H1 (cell line): ENCODE results near the gene EXD3. TPM values are rescaled to one million over a fixed set of nuclear protein-coding genes. Genes with fewer than 3 reads are reported as not detected.

ENCODE experiments used
- CTCF ChIA-PET: fragments of 300-600 bp; sonication (Branson Sonifier 250); formaldehyde crosslinking; loops from one replicate; lab custom pipeline; 2021; ENCODE audit not compliant: partially characterized antibody; lab: Charles Lee
- POLR2A ChIA-PET: fragments of 300-600 bp; sonication (Branson Sonifier 250); formaldehyde crosslinking; loops from one replicate; lab custom pipeline; 2021; ENCODE audit warnings: inconsistent platforms; ENCODE audit not compliant: partially characterized antibody; lab: Charles Lee
- DNase-seq, 2 experiments: peaks; one replicate each; pipeline versions ENCODE4 v3.0.0 to v3.0.0-alpha.2; 2010 to 2022; ENCODE audit warnings: low spot score in 2 of 2, low read depth in 1 of 2, mixed read lengths in 1 of 2
- FAIRE-seq: peaks from 2 replicates; lab custom pipeline; 2011; peaks lifted over from hg19 to GRCh38; lab: Jason Lieb, UNC
- H2AFZ ChIP-seq: 2 replicates; pipeline ENCODE4 v1.8.1; 2012; ENCODE audit warnings: low read length, inconsistent platforms
- H2AK5ac ChIP-seq: 2 replicates; pipeline ENCODE4 v1.6.1; 2013; ENCODE audit warnings: low read depth, low read length
- H2BK120ac ChIP-seq: replicated peaks from 2 replicates; pipeline ENCODE3; 2013; ENCODE audit warnings: low read depth, low read length, inconsistent platforms
- H2BK12ac ChIP-seq: 2 replicates; pipeline ENCODE4 v1.6.1; 2013; ENCODE audit warnings: low read depth, low read length
- H2BK15ac ChIP-seq: 2 replicates; pipeline ENCODE4 v1.6.1; 2013; ENCODE audit warnings: low read length
- H2BK20ac ChIP-seq: 2 replicates; pipeline ENCODE4 v1.6.1; 2013; ENCODE audit warnings: low read length
- H2BK5ac ChIP-seq: 2 replicates; pipeline ENCODE4 v1.6.1; 2013; ENCODE audit warnings: low read depth, low read length
- H3K14ac ChIP-seq: 2 replicates; pipeline ENCODE4 v1.6.1; 2013; ENCODE audit warnings: inconsistent platforms; ENCODE audit not compliant: insufficient read length
- H3K18ac ChIP-seq: 2 replicates; pipeline ENCODE4 v1.6.1; 2013; ENCODE audit warnings: low read length; ENCODE audit errors: extremely low read depth
- H3K23ac ChIP-seq: 2 replicates; pipeline ENCODE4 v1.6.1; 2013; ENCODE audit warnings: inconsistent platforms; ENCODE audit not compliant: insufficient read length
- H3K23me2 ChIP-seq: 2 replicates; pipeline ENCODE4 v1.6.1; 2013; ENCODE audit warnings: low read depth, low read length
- H3K27ac ChIP-seq: 2 replicates; pipeline ENCODE4 v1.6.1; 2011; ENCODE audit warnings: low read depth, low read length, inconsistent platforms
- H3K27me3 ChIP-seq, 4 experiments: replicated peaks in 1 of 4; 1 replicate in 1 of 4; 2 replicates in 3 of 4; pipeline versions ENCODE4 v1.6.1 to v1.8.1; 2011 to 2013; ENCODE audit warnings: low read length in 3 of 4, mild to moderate bottlenecking in 3 of 4, inconsistent platforms in 2 of 4, mixed read lengths in 2 of 4, moderate library complexity in 1 of 4; ENCODE audit not compliant: control insufficient read depth in 3 of 4, insufficient read depth in 3 of 4; ENCODE audit errors: extremely low read depth in 1 of 4
- H3K36me3 ChIP-seq, 4 experiments: 2 replicates each; pipeline versions ENCODE4 v1.6.1 to v1.8.1; 2011 to 2013; ENCODE audit warnings: mild to moderate bottlenecking in 4 of 4, low read length in 3 of 4, moderate library complexity in 2 of 4, control low read depth in 1 of 4, inconsistent platforms in 1 of 4; ENCODE audit not compliant: insufficient read depth in 4 of 4, control insufficient read depth in 2 of 4
- H3K4ac ChIP-seq: replicated peaks from 2 replicates; pipeline ENCODE3; 2013; ENCODE audit warnings: low read length, low read depth, mixed read lengths, inconsistent platforms; ENCODE audit not compliant: insufficient read length
- H3K4me1 ChIP-seq, 4 experiments: replicated peaks in 1 of 4; 1 replicate in 1 of 4; 2 replicates in 3 of 4; pipeline versions ENCODE4 v1.6.1 to v1.8.1; 2011 to 2013; ENCODE audit warnings: low read length in 3 of 4, inconsistent platforms in 2 of 4, mixed read lengths in 1 of 4; ENCODE audit not compliant: insufficient read depth in 4 of 4, control insufficient read depth in 3 of 4
- H3K4me2 ChIP-seq, 2 experiments: 2 replicates each; pipeline versions ENCODE4 v1.6.1 to v1.8.1; 2011 to 2013; ENCODE audit warnings: low read depth in 2 of 2, low read length in 2 of 2, control low read depth in 1 of 2, inconsistent platforms in 1 of 2, mild to moderate bottlenecking in 1 of 2; ENCODE audit not compliant: insufficient read depth in 1 of 2
- H3K4me3 ChIP-seq, 4 experiments: fragments of 200-600, 300-600 bp in 1 of 4; sonication (generic), shearing (Covaris generic), sonication (Bioruptor Twin) in 1 of 4; 2 replicates each; pipeline versions ENCODE4 v1.5.1 to v1.8.1; 2011 to 2016; ENCODE audit warnings: low read length in 4 of 4, low read depth in 3 of 4, control low read depth in 2 of 4, inconsistent platforms in 2 of 4, mild to moderate bottlenecking in 2 of 4, mixed read lengths in 1 of 4, moderate library complexity in 1 of 4; ENCODE audit not compliant: insufficient read depth in 2 of 4; ENCODE audit errors: extremely low read depth in 1 of 4
- H3K56ac ChIP-seq: replicated peaks from 2 replicates; pipeline ENCODE3; 2013; ENCODE audit warnings: low read depth, mild to moderate bottlenecking, mixed read lengths, low read length, inconsistent platforms; ENCODE audit not compliant: insufficient read length
- H3K79me1 ChIP-seq: 2 replicates; pipeline ENCODE4 v1.6.1; 2013; ENCODE audit warnings: low read depth, low read length, control low read depth
- H3K79me2 ChIP-seq, 2 experiments: 2 replicates each; pipeline versions ENCODE4 v1.6.1 to v1.8.1; 2012 to 2013; ENCODE audit warnings: low read length in 2 of 2, mild to moderate bottlenecking in 2 of 2, inconsistent platforms in 1 of 2; ENCODE audit not compliant: insufficient read depth in 2 of 2, control insufficient read depth in 1 of 2
- H3K9ac ChIP-seq, 4 experiments: replicated peaks in 1 of 4; 1 replicate in 1 of 4; 2 replicates in 3 of 4; pipeline versions ENCODE4 v1.6.1 to v1.8.1; 2011 to 2013; ENCODE audit warnings: low read depth in 3 of 4, low read length in 3 of 4, control low read depth in 2 of 4, mild to moderate bottlenecking in 2 of 4, moderate library complexity in 2 of 4, inconsistent platforms in 1 of 4; ENCODE audit errors: extremely low read depth in 1 of 4
- H3K9me3 ChIP-seq, 2 experiments: 2 replicates each; pipeline versions ENCODE4 v1.6.1 to v1.8.1; 2012 to 2013; ENCODE audit warnings: mild to moderate bottlenecking in 2 of 2, moderate library complexity in 2 of 2, control low read depth in 1 of 2, inconsistent platforms in 1 of 2, low read depth in 1 of 2, low read length in 1 of 2, mixed read lengths in 1 of 2; ENCODE audit not compliant: insufficient read depth in 2 of 2
- H4K20me1 ChIP-seq, 2 experiments: replicated peaks in 1 of 2; 2 replicates each; pipeline versions ENCODE3 to v1.8.1; 2011 to 2013; ENCODE audit warnings: inconsistent platforms in 2 of 2, low read length in 2 of 2, mild to moderate bottlenecking in 1 of 2; ENCODE audit not compliant: insufficient read depth in 2 of 2, control insufficient read depth in 1 of 2
- H4K5ac ChIP-seq: 2 replicates; pipeline ENCODE4 v1.6.1; 2013; ENCODE audit warnings: low read length, low read depth, mixed read lengths, inconsistent platforms; ENCODE audit not compliant: insufficient read length
- H4K8ac ChIP-seq: 2 replicates; pipeline ENCODE4 v1.8.0; 2013; ENCODE audit warnings: mild to moderate bottlenecking, moderate library complexity, low read length, inconsistent platforms; ENCODE audit not compliant: insufficient read depth; ENCODE audit errors: extremely low read depth
- H4K91ac ChIP-seq: replicated peaks from 2 replicates; pipeline ENCODE3; 2013; ENCODE audit warnings: low read length, mixed read lengths, inconsistent platforms; ENCODE audit not compliant: insufficient read length
- ASH2L ChIP-seq: fragments of 200-600, 300-600 bp; sonication (generic); IDR thresholded peaks from one replicate; pipeline ENCODE4 v1.7.1; 2017; ENCODE audit warnings: low read length
- CBX5 ChIP-seq: fragments of 300-800, 300-1000 bp; sonication (generic); IDR thresholded peaks from 2 replicates; pipeline ENCODE4 v1.7.1; 2016; ENCODE audit warnings: antibody characterized with exemption, low read length, low read depth
- CREB1 ChIP-seq: IDR thresholded peaks from 2 replicates; pipeline ENCODE4 v1.6.1; 2012; ENCODE audit warnings: inconsistent platforms
- CTBP2 ChIP-seq: IDR thresholded peaks from 2 replicates; pipeline ENCODE4 v1.7.0; 2011; ENCODE audit warnings: borderline replicate concordance, mild to moderate bottlenecking, moderate library complexity, mixed read lengths, low read length; ENCODE audit not compliant: insufficient read depth, insufficient read length
- HDAC6 ChIP-seq: IDR thresholded peaks from one replicate; pipeline ENCODE4 v1.7.1; 2012; ENCODE audit warnings: low read depth, mild to moderate bottlenecking, inconsistent platforms, low read length, moderate library complexity
- KDM5A ChIP-seq: fragments of 200-600 bp; IDR thresholded peaks from 2 replicates; pipeline ENCODE4 v1.7.1; 2012; ENCODE audit warnings: mild to moderate bottlenecking, low read length, inconsistent platforms, mixed read lengths
- MAFK ChIP-seq: IDR thresholded peaks from 2 replicates; pipeline ENCODE4 v1.6.1; 2012; ENCODE audit warnings: low read depth, mild to moderate bottlenecking, improper control_type of control experiment, low read length
- PHF8 ChIP-seq: fragments of 200-600 bp; sonication (generic); conservative IDR thresholded peaks from 2 replicates; pipeline ENCODE4 v1.7.1; 2012; ENCODE audit warnings: low read depth, mild to moderate bottlenecking, inconsistent platforms, low read length, moderate library complexity
- RAD21 ChIP-seq, 2 experiments: IDR thresholded peaks in 1 of 2; conservative IDR thresholded peaks in 1 of 2; 2 replicates each; pipeline ENCODE4 v1.6.1; 2011; ENCODE audit warnings: low read depth in 2 of 2, low read length in 2 of 2, improper control_type of control experiment in 1 of 2, inconsistent platforms in 1 of 2, mild to moderate bottlenecking in 1 of 2, moderate library complexity in 1 of 2
- TAF7 ChIP-seq: optimal IDR thresholded peaks from 2 replicates; pipeline ENCODE3; 2011; ENCODE audit warnings: low read depth, mild to moderate bottlenecking, inconsistent platforms, low read length, moderate library complexity, borderline replicate concordance
- whole genome bisulfite sequencing, 2 experiments: shearing (Covaris generic) in 1 of 2; methylation state at CpG; one replicate each; pipeline versions ENCODE4 v1.1.6 to v1.1.7; 2013 to 2015; ENCODE audit warnings: low lambda C conversion rate in 2 of 2, mixed read lengths in 2 of 2, inconsistent platforms in 1 of 2, low coverage in 1 of 2, missing lambda C conversion rate in 1 of 2; ENCODE audit not compliant: insufficient replicate concordance in 2 of 2, insufficient coverage in 1 of 2, insufficient read length in 1 of 2; ENCODE audit errors: extremely low coverage in 1 of 2, missing lambda C conversion rate in 1 of 2; 5-methylcytosine and 5-hydroxymethylcytosine counted together
- polyA plus RNA-seq, 7 experiments: library from polyadenylated mRNA; depleted of rRNA in 3 of 7; stranded (reverse) in 5 of 7; unstranded in 2 of 7; fragments of >200 nt in 5 of 7; fragments of 200-250 nt in 2 of 7; gene quantifications; 1 replicate in 5 of 7; 2 replicates in 1 of 7; 4 replicates in 1 of 7; pipeline versions ENCODE4 v1.2.1 to v1.2.3, GENCODE V29; 2011 to 2013; ENCODE audit warnings: missing spikeins in 2 of 7, mixed read lengths in 2 of 7
- total RNA-seq: library from RNA; stranded (reverse); fragmentation: NEBNext Ultra II Directional; extraction: Animal tissue kit (Norgen Biotek cat#: 25700); gene quantifications from 2 replicates; pipeline ENCODE4 v1.2.1, GENCODE V29; 2021

Gene EXD3
- total and polyA plus RNA-seq, 2 of the 8 experiments (the other 6 are each of a cell fraction or from before 2014, with no cell fraction given), result 7.2 to 9.4 TPM

GRCh38 chr9:137441289-137441934 is 18.4 kb upstream of the EXD3 start, which contains the start of gene ENTPD8:
ENTPD8 (minus strand) TSS chr9:137441357; CDS start chr9:137438285, 3,072 bp downstream.
- no peak within 1 kb of the TSS for H3K9ac ChIP-seq
- no peak for TF ChIP-seq HDAC6
- TF ChIP-seq CREB1, result no peak
- TF ChIP-seq MAFK, result no peak
- no peak for TF ChIP-seq CTBP2
- no peak for TF ChIP-seq KDM5A
- TF ChIP-seq TAF7, result no peak
- TF ChIP-seq RAD21 (IDR thresholded peaks at IDR 0.05 in 1 of 2, conservative IDR thresholded peaks at IDR 0.05 in 1 of 2; ENCODE audit: low read depth in 2 of 2, low read length in 2 of 2), result no peak; a peak in 1 of 4 replicates
- TF ChIP-seq CBX5, result no peak
- peak; percentile 30 for TF ChIP-seq ASH2L
- 0 out of 2 replicates have a peak, but pooled peaks have one; percentile 21 for TF ChIP-seq PHF8

More at GRCh38 chr9:137441289-137441934, 18.4 kb upstream of the EXD3 start, which contains the start of gene ENTPD8:
- Histone ChIP-seq H2BK20ac (no peak within 1 kb of the TSS), H3K27ac (no peak within 1 kb of the TSS), H3K14ac (no peak within 1 kb of the TSS), H3K4me2 (peak within 1 kb of the TSS; percentile 66 to 80), H4K8ac (no peak within 1 kb of the TSS), H3K56ac (no peak within 1 kb of the TSS), H2BK120ac (no peak within 1 kb of the TSS), H3K27me3 (no peaks in the 10 kb centered on the region), H4K20me1 (no peaks in the 10 kb centered on the region), H3K23me2 (no peaks in the 10 kb centered on the region; the same call in 1 of the 2 replicates), H3K9me3 (no peaks in the 10 kb centered on the region), H3K23ac (no peak within 1 kb of the TSS), H3K4me1 (peaks cover 0 to 3% (median under 1%) of the 10 kb centered on the region in 4 experiments; a peak in 3 of 7 replicates), H2AFZ (no peak within 1 kb of the TSS), H3K4ac (no peak within 1 kb of the TSS), H2BK15ac (0 out of 2 replicates have a peak within 1 kb of the TSS, but pooled peaks have one; percentile 23), H3K79me1 (no peaks in the 10 kb centered on the region), H4K5ac (no peak within 1 kb of the TSS), H4K91ac (no peak within 1 kb of the TSS), H2BK5ac (no peak within 1 kb of the TSS; the same call in 1 of the 2 replicates), H2AK5ac (no peak within 1 kb of the TSS), H3K36me3 (no peaks in the 10 kb centered on the region), H3K4me3 (peak within 1 kb of the TSS; percentile 33 to 64 (median 38)), H3K79me2 (no peaks in the 10 kb centered on the region), H2BK12ac (no peak within 1 kb of the TSS), H3K18ac (no peak within 1 kb of the TSS)
- POLR2A ChIA-PET, result interaction anchor here (0.7 to 4.3 kb wide), 7 partner anchors 9 to 201 kb away, joined by 3 to 28 read pairs (median 3); partner anchors contain the start of genes EXD3, NOXA1 and TUBB4B
- WGBS, 2 experiments, result 0% methylated on average over 15 of the region's 62 CpGs; no CpG with 5 or more reads in 1 of the 2 experiments
- DNase-seq (peak in 1 of 2 experiments; percentile 93), FAIRE-seq (no peak)
- CTCF ChIA-PET, result interaction anchor here (0.9 to 1.0 kb wide), 3 partner anchors 9 to 167 kb away, joined by 3 to 5 read pairs (median 3); partner anchors contain the start of gene EXD3
